HepG2 (cell line): Measurements from ENCODE around the gene IL27RA. TPM values are rescaled to one million over a fixed set of nuclear protein-coding genes. Genes with fewer than 3 reads are reported as not detected.
A peak's percentile ranks its signal among the peaks of the same experiment; 100 is the strongest.

ENCODE experiments used
- CEBPB ChIP-seq: IDR thresholded peaks from 2 replicates; pipeline ENCODE4 v1.6.1; 2011; ENCODE audit warnings: low read depth, low read length, improper control_type of control experiment, borderline replicate concordance
- ESRRA ChIP-seq: sonication (generic); formaldehyde crosslinking; IDR thresholded peaks from 2 replicates; pipeline ENCODE4 v1.5.1; 2020; ENCODE audit warnings: mild to moderate bottlenecking, low read depth, missing genetic modification reagents
- GFI1 ChIP-seq: sonication (generic); formaldehyde crosslinking; IDR thresholded peaks from 2 replicates; pipeline ENCODE4 v1.5.0; 2020; ENCODE audit warnings: missing genetic modification reagents, mild to moderate bottlenecking, borderline replicate concordance
- HIC2 ChIP-seq: sonication (generic); formaldehyde crosslinking; IDR thresholded peaks from 2 replicates; pipeline ENCODE4 v1.9.0; 2022; ENCODE audit warnings: low read depth, missing genetic modification reagents
- HMG20B ChIP-seq: conservative IDR thresholded peaks from 2 replicates; pipeline ENCODE4 v1.6.1; 2016; ENCODE audit warnings: missing genetic modification reagents, missing compliant biosample characterization
- HNRNPUL1 ChIP-seq: fragments of 200-400 bp; formaldehyde crosslinking; IDR thresholded peaks from 2 replicates; pipeline ENCODE4 v1.6.1; 2017; ENCODE audit warnings: low read depth, mild to moderate bottlenecking, low read length, moderate library complexity
- IRF2 ChIP-seq: IDR thresholded peaks from 2 replicates; pipeline ENCODE4 v1.6.1; 2018; ENCODE audit warnings: missing genetic modification reagents, missing compliant biosample characterization
- JUNB ChIP-seq: sonication (generic); formaldehyde crosslinking; IDR thresholded peaks from 2 replicates; pipeline ENCODE4 v1.8.0; 2022; ENCODE audit warnings: missing genetic modification reagents, mild to moderate bottlenecking, borderline replicate concordance
- MXI1 ChIP-seq: IDR thresholded peaks from 3 replicates; pipeline ENCODE4 v1.6.1; 2012; ENCODE audit warnings: low read depth, low read length, inconsistent platforms, borderline replicate concordance
- RORA ChIP-seq: sonication (generic); formaldehyde crosslinking; IDR thresholded peaks from 2 replicates; pipeline ENCODE4 v1.5.0; 2020; ENCODE audit warnings: mild to moderate bottlenecking, missing genetic modification reagents, moderate library complexity
- SMAD1 ChIP-seq: sonication (generic); formaldehyde crosslinking; IDR thresholded peaks from 2 replicates; pipeline ENCODE4 v1.4.0; 2020; ENCODE audit warnings: missing genetic modification reagents, low read depth, mild to moderate bottlenecking, borderline replicate concordance
- SRSF4 ChIP-seq: fragments of 200-400 bp; formaldehyde crosslinking; IDR thresholded peaks from one replicate; pipeline ENCODE4 v1.6.1; 2018; ENCODE audit warnings: mild to moderate bottlenecking, low read depth, low read length, moderate library complexity; ENCODE audit not compliant: poor library complexity, severe bottlenecking
- TCF12 ChIP-seq, 2 experiments: fragments of 450-650 bp in 1 of 2; sonication (generic) in 1 of 2; formaldehyde crosslinking in 1 of 2; IDR thresholded peaks; 2 replicates each; pipeline versions ENCODE4 v1.6.1 to v1.8.0; 2017 to 2022; ENCODE audit warnings: antibody characterized with exemption in 1 of 2, mild to moderate bottlenecking in 1 of 2, missing genetic modification reagents in 1 of 2, moderate library complexity in 1 of 2
- ZNF784 ChIP-seq: sonication (generic); formaldehyde crosslinking; IDR thresholded peaks from 2 replicates; pipeline ENCODE4 v1.5.1; 2020; ENCODE audit warnings: missing genetic modification reagents, mild to moderate bottlenecking, borderline replicate concordance
- polyA plus RNA-seq, 8 experiments: library from polyadenylated mRNA; depleted of rRNA in 3 of 8; stranded (reverse) in 7 of 8; unstranded in 1 of 8; fragments of >200 nt; fragmentation: Illumina TruSeq in 4 of 8; extraction: Trizol in 4 of 8; gene quantifications; 2 replicates each; pipeline versions ENCODE4 v1.2.1 to v1.2.3, GENCODE V29; 2011 to 2016; ENCODE audit warnings: low read depth in 4 of 8, missing spikeins in 1 of 8, mixed read lengths in 1 of 8; ENCODE audit not compliant: insufficient read depth in 1 of 8
- total RNA-seq, 5 experiments: library from RNA; depleted of rRNA; stranded (reverse); fragments of >200 nt; fragmentation: Illumina TruSeq; extraction: Trizol; gene quantifications; 2 replicates each; pipeline ENCODE4 v1.2.3, GENCODE V29; 2016; ENCODE audit warnings: low read depth in 1 of 5
- TF ChIP-seq, protein P1 (sequence below): conservative IDR thresholded peaks from 2 replicates; pipeline ENCODE4 v1.6.1; 2018; ENCODE audit warnings: missing genetic modification reagents

The IL27RA gene
- total and polyA plus RNA-seq, 2 of the 13 experiments (the other 11 are each of a cell fraction or from before 2014, with no cell fraction given): 3.5 to 8.1 TPM

DNA sequence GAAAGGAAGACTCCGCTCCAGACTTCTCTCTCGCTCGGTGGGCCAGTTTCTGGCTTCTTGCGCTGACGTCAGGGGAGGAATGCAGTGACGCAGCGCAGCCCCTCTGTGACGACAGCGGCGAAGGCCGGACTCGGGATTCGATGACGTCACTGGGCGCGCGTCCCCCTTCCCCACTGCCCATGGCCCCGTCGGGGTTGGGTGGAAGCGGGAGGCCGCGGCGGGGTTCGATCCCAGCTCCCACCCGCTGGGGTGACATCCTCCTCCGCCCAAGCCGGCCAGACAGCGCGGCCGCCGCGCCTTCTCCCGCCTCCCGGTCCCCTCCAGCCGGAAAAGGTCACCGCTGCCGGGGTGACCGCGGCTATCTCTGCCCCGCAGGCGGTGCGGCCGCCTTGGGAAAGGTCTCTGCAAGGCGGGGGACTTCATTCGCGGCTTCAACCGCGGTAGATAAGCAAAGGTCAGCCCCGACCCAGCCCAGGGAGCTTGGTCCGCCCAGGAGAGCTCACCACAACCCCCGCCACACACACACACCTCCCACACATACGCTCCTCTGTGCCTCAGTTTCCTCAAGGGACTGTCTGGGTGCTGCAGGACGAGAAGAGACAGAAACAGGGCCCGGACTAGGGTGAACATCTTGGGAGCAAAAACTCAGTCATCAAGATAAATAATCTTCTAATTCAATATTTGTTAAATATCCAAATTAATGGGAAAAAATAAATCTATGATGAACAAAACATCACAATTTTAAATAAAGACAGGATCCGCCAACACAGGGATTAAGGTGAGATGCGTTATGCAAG lies 24.6 kb upstream of the IL27RA start (continued):
- TF ChIP-seq HNRNPUL1 (no peak), SRSF4 (no peak), HIC2 (CRISPR knock-in tag) (no peak), SMAD1 (CRISPR knock-in tag) (peak; percentile 90), CEBPB (no peak), HMG20B (peak; percentile 65; the same call in 1 of the 2 replicates), MXI1 (no peak; the same call in 2 of the 3 replicates), IRF2 (CRISPR knock-in tag) (peak; percentile 88), TCF12 (IDR thresholded peaks at IDR 0.05) (no peak), TCF12 (CRISPR knock-in tag; IDR thresholded peaks at IDR 0.05) (no peak; the same call in 1 of the 2 replicates), RORA (CRISPR knock-in tag) (no peak), ZNF784 (CRISPR knock-in tag) (peak; percentile 76; the same call in 1 of the 2 replicates), ESRRA (CRISPR knock-in tag) (no peak), GFI1 (CRISPR knock-in tag) (no peak), JUNB (CRISPR knock-in tag) (no peak)
- TF ChIP-seq, protein P1, sequence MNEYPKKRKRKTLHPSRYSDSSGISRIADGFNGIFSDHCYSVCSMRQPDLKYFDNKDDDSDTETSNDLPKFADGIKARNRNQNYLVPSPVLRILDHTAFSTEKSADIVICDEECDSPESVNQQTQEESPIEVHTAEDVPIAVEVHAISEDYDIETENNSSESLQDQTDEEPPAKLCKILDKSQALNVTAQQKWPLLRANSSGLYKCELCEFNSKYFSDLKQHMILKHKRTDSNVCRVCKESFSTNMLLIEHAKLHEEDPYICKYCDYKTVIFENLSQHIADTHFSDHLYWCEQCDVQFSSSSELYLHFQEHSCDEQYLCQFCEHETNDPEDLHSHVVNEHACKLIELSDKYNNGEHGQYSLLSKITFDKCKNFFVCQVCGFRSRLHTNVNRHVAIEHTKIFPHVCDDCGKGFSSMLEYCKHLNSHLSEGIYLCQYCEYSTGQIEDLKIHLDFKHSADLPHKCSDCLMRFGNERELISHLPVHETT (CRISPR knock-in tag): 0 out of 2 replicates have a peak, but pooled peaks have one; percentile 42
